Kidney epithelial cell (primary cell): ENCODE data around the gene ZNF79. TPM values are rescaled to one million over a fixed set of nuclear protein-coding genes. Genes with fewer than 3 reads are reported as not detected.

Experiments
- DNase-seq: peaks from one replicate; pipeline ENCODE4 v3.0.0-alpha.2; 2010; ENCODE audit warnings: low read depth
- H3K27me3 ChIP-seq: 2 replicates; pipeline ENCODE4 v1.6.0; 2011; ENCODE audit warnings: low read length; ENCODE audit not compliant: control insufficient read depth, insufficient read depth
- H3K36me3 ChIP-seq: 2 replicates; pipeline ENCODE4 v1.5.1; 2011; ENCODE audit warnings: low read length; ENCODE audit not compliant: control insufficient read depth, insufficient read depth
- H3K4me3 ChIP-seq: 2 replicates; pipeline ENCODE4 v1.5.1; 2011; ENCODE audit warnings: low read depth, mild to moderate bottlenecking, control low read depth, low read length
- total RNA-seq: library from RNA; depleted of rRNA; stranded (reverse); fragments of >200 nt; gene quantifications from 2 replicates; pipeline ENCODE4 v1.2.3, GENCODE V29; 2015
- TF ChIP-seq, protein P1 (sequence below): IDR thresholded peaks from 2 replicates; pipeline ENCODE4 v1.5.1; 2011; ENCODE audit warnings: mild to moderate bottlenecking, moderate library complexity, low read length, control low read depth, inconsistent platforms; ENCODE audit not compliant: insufficient read depth, poor library complexity, severe bottlenecking

ZNF79 gene
- total RNA-seq, 1 donor from 2014 or later: 5.7 TPM

- Histone ChIP-seq H3K36me3 (no peaks in the 10 kb centered on the region), H3K27me3 (no peaks in the 10 kb centered on the region), H3K4me3 (no peak overlapping the region)
- no peak for DNase-seq
- TF ChIP-seq, protein P1, sequence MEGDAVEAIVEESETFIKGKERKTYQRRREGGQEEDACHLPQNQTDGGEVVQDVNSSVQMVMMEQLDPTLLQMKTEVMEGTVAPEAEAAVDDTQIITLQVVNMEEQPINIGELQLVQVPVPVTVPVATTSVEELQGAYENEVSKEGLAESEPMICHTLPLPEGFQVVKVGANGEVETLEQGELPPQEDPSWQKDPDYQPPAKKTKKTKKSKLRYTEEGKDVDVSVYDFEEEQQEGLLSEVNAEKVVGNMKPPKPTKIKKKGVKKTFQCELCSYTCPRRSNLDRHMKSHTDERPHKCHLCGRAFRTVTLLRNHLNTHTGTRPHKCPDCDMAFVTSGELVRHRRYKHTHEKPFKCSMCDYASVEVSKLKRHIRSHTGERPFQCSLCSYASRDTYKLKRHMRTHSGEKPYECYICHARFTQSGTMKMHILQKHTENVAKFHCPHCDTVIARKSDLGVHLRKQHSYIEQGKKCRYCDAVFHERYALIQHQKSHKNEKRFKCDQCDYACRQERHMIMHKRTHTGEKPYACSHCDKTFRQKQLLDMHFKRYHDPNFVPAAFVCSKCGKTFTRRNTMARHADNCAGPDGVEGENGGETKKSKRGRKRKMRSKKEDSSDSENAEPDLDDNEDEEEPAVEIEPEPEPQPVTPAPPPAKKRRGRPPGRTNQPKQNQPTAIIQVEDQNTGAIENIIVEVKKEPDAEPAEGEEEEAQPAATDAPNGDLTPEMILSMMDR: no peak
These were observed 6.8 kb upstream of the ZNF79 start for GRCh38 chr9:127417131-127418036.

GRCh38 chr9:127418037-127418471 lies 6.1 kb upstream of the ZNF79 start:
- no peaks in the 10 kb centered on the region for H3K36me3 ChIP-seq
- DNase-seq: no peak
- TF ChIP-seq, protein P1: peak; percentile 33
- no peak overlapping the region for H3K4me3 ChIP-seq
- no peaks in the 10 kb centered on the region for H3K27me3 ChIP-seq

- TF ChIP-seq, protein P1: no peak
- DNase-seq: no peak
- Histone ChIP-seq H3K27me3 (no peaks in the 10 kb centered on the region), H3K36me3 (no peaks in the 10 kb centered on the region), H3K4me3 (peak overlapping the region; percentile 33)
These were observed 4.8 kb upstream of the ZNF79 start for GRCh38 chr9:127419348-127419747.

DNA sequence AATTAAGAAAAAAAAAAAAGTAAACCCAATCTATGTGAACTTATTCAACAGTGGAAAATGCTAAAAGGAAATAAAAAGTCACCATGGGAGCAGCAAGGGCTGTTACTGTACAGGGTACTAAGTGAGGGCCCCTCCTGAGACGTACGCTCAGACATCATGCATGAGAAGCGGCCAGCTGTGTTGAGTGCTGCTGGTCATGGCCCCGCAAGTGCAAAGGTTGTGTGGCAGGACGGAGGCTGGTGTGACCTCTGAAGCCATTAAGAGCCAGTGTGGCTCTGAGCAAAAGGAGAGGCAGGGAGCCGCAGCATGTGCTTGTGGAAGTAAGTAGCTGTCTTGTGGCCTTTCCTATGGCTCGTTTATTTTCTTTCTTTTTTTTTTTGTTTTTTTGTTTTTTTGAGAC lies 3.1 kb upstream of the ZNF79 start:
- TF ChIP-seq, protein P1: no peak
- no peak for DNase-seq
- Histone ChIP-seq H3K36me3 (no peaks in the 10 kb centered on the region), H3K4me3 (no peak overlapping the region), H3K27me3 (no peaks in the 10 kb centered on the region)

GRCh38 chr9:127422133-127422782 lies 1.9 kb upstream of the ZNF79 start:
- no peak overlapping the region for H3K4me3 ChIP-seq
- no peaks in the 10 kb centered on the region for H3K36me3 ChIP-seq
- TF ChIP-seq, protein P1: no peak
- no peaks in the 10 kb centered on the region for H3K27me3 ChIP-seq
- DNase-seq: no peak

DNA sequence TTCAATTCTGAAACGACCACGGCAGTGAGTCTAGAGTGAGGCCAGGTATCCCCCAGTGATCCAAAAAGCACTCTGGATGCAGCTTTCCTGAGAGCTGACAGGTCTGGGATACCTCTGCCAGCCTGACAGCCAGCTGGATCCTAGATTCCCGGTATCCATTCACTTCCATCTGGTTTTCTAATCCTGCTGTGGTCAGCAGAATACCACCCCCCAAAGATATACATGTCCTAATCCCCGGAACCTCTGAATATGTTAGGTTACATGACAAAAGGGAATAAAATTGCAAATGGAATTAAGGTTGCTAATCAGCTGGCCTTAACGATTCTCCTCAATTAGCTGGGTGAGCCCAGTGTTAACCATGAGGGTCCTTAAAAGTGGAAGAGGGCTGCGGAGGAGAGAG lies 1.4 kb upstream of the ZNF79 start:
- DNase-seq: no peak
- TF ChIP-seq, protein P1: no peak
- H3K27me3 ChIP-seq: no peaks in the 10 kb centered on the region
- H3K36me3 ChIP-seq: no peaks in the 10 kb centered on the region
- H3K4me3 ChIP-seq: peak overlapping the region; percentile 90
